ENCODE data around the gene STAP2.

DNA sequence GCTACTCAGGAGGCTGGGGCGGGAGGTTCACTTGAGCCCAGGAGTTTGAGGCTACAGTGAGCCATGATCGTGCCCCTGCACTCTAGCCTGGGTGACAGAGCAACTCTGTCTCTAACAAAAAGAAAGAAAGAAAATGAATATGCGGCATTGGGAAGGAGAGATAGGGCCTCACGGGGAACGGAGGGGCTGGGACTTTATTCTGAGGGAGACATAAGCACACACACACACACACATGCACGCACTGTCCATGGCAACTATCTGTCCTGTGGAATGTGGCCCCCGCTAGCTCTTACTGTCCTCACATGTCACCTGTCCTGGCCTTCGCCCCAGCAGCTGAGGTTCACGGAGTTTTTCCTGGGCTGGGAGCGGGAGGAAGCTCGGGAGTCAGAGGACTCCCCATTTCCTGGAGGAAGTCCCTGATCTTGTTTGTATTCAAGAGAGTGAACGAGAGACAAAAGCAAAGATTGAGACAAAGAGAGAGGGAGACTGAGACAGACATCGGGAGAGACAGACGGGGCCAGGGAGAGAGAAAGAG is 654 bp downstream of the STAP2 start:
- TF ChIP-seq, protein P1, sequence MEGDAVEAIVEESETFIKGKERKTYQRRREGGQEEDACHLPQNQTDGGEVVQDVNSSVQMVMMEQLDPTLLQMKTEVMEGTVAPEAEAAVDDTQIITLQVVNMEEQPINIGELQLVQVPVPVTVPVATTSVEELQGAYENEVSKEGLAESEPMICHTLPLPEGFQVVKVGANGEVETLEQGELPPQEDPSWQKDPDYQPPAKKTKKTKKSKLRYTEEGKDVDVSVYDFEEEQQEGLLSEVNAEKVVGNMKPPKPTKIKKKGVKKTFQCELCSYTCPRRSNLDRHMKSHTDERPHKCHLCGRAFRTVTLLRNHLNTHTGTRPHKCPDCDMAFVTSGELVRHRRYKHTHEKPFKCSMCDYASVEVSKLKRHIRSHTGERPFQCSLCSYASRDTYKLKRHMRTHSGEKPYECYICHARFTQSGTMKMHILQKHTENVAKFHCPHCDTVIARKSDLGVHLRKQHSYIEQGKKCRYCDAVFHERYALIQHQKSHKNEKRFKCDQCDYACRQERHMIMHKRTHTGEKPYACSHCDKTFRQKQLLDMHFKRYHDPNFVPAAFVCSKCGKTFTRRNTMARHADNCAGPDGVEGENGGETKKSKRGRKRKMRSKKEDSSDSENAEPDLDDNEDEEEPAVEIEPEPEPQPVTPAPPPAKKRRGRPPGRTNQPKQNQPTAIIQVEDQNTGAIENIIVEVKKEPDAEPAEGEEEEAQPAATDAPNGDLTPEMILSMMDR (IDR thresholded peaks at IDR 0.05; ENCODE audit: extremely low read depth in 1 of 2, insufficient read depth in 1 of 2, low read depth in 1 of 2, low read length in 2 of 2): no peak
- TF ChIP-seq EZH2 (IDR thresholded peaks at IDR 0.05; ENCODE audit: borderline replicate concordance, low read depth, low read length, severe bottlenecking): no peak
